ENCODE data around the gene AMPD1. TPM values are rescaled to one million over a fixed set of nuclear protein-coding genes. Genes with fewer than 3 reads are reported as not detected.

The AMPD1 gene
- total RNA-seq, 4 donors from 2014 or later, result 1.3 TPM; not detected in 3

DNA sequence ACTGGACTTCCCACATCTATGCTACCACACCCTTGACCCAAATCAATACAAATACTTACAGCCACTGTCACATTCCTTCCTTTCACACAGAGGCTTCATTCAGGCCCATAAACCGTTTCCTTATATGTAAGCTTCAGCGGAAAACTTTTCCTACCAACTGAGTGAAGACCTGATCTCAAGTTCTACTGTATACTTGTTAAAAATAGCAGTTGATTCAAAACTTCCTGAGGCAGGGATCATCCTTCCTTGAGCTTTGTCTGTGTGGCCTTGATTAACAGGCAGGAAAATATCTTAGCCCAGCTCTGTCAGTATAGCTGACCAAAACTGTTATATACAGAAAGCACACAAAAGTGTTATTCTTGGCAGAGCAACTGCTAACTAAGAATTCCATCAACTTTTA, 68.2 kb downstream of the AMPD1 start:
- Histone ChIP-seq H3K36me3 (no peaks in the 10 kb centered on the region), H3K27ac (no peak overlapping the region), H3K4me1 (no peaks in the 10 kb centered on the region), H3K27me3 (no peaks in the 10 kb centered on the region), H3K9me3 (peaks cover 0 to 5% of the 10 kb centered on the region in 2 donors), H3K4me3 (no peak overlapping the region)
- no peak for DNase-seq
- TF ChIP-seq POLR2A (IDR thresholded peaks at IDR 0.05) (no peak), CTCF (IDR thresholded peaks at IDR 0.05) (no peak)
- intact Hi-C loops (cut with DNase I; ENCODE audit: low total_unique reads), result no loop called here

DNA sequence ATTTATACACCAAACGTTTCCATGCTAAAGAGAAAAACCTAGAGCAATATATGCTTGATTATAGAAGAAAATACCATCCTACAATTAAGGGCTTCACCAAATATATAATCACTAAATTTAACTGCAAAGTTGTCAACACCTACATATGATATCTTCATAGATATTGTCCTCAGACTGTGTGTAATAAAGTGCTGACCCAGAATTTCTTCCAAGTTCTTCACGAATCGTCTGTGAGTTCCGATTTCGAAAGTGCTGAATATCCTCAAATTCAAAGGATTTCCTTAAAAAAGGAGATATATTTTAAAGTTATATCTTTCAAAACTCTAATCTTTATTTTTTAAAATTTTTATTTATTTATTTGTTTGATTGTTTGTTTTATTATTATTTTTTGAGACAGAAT, 72.0 kb downstream of the AMPD1 start:
- Histone ChIP-seq H3K27ac (no peak overlapping the region), H3K9me3 (no peaks in the 10 kb centered on the region), H3K4me3 (no peak overlapping the region), H3K36me3 (no peaks in the 10 kb centered on the region), H3K4me1 (no peaks in the 10 kb centered on the region), H3K27me3 (no peaks in the 10 kb centered on the region)
- DNase-seq, result no peak
- no peak for TF ChIP-seq POLR2A (IDR thresholded peaks at IDR 0.05)
- TF ChIP-seq CTCF (IDR thresholded peaks at IDR 0.05), result no peak
- intact Hi-C loops (cut with DNase I; ENCODE audit: low total_unique reads), result no loop called here

Small RNAs within 50 kb of the gene (small RNA-seq; reads per million reads assigned to genes)
- gene RN7SL432P, result not detected
- gene RNY1P13, result not detected

Other genes with a start within 250 kb of the AMPD1 start
- gene TRIM33, start 184.3 kb downstream of the AMPD1 start, total RNA-seq, result 10 to 100 TPM; 23.6 to 73.7 (median 50.8) TPM
- gene BCAS2, start 113.9 kb downstream of the AMPD1 start, total RNA-seq, result 10 to 100 TPM; 31.8 to 61.2 (median 40.2) TPM
- 1 to 10 TPM; 1.8 to 7.9 (median 4.4) TPM for gene DENND2C, start 25.5 kb downstream of the AMPD1 start, total RNA-seq
- 10 to 100 TPM in 3 of 4 donors, 1 to 10 TPM in 1; 7.7 to 57.9 (median 20.4) TPM for gene NRAS, start 21.2 kb upstream of the AMPD1 start, total RNA-seq
- 1,000 to 10,000 TPM in 2 of 4 donors, 100 to 1,000 TPM in 2; 247 to 1,200 (median 856) TPM for gene CSDE1, start 62.4 kb upstream of the AMPD1 start, total RNA-seq
- 100 to 1,000 TPM in 1 of 4 donors, 10 to 100 TPM in 3; 12.8 to 114 (median 37.0) TPM for gene SIKE1, start 85.1 kb upstream of the AMPD1 start, total RNA-seq
- under 1 TPM in 1 of 4 donors, not detected in 3; 0.35 TPM for gene SYCP1, start 159.3 kb upstream of the AMPD1 start, total RNA-seq